ENCODE measurements around the gene RAX.

The RAX gene

DNA sequence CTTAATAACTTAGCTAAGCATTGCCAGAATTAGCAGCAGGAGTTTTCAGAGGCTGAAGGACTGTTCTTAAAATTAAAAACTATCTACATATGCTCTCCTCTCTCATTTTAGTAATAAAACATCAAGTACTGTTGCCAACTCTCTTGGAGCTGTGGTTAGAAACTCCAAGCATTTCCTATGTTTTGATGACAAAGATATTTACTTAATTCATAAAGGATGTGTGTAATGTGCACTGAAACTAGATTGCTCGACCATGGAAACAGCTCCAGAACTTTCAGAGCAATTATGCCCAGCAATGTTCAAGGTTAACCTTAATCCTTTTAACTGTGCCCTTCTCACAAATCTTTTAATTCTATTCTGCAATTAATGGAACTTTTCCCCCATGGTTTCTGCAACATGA, 44.9 kb downstream of the RAX start:
- Histone ChIP-seq H3K27me3 (replicated peaks; ENCODE audit: control insufficient read depth, insufficient read depth, low read length) (no peaks in the 10 kb centered on the region; the same call in 1 of the 2 replicates), H3K4me3 (replicated peaks; ENCODE audit: low read depth, low read length) (no peak overlapping the region), H3K36me3 (ENCODE audit: control insufficient read depth, insufficient read depth, low read length) (no peaks in the 10 kb centered on the region)
- TF ChIP-seq, protein P1, sequence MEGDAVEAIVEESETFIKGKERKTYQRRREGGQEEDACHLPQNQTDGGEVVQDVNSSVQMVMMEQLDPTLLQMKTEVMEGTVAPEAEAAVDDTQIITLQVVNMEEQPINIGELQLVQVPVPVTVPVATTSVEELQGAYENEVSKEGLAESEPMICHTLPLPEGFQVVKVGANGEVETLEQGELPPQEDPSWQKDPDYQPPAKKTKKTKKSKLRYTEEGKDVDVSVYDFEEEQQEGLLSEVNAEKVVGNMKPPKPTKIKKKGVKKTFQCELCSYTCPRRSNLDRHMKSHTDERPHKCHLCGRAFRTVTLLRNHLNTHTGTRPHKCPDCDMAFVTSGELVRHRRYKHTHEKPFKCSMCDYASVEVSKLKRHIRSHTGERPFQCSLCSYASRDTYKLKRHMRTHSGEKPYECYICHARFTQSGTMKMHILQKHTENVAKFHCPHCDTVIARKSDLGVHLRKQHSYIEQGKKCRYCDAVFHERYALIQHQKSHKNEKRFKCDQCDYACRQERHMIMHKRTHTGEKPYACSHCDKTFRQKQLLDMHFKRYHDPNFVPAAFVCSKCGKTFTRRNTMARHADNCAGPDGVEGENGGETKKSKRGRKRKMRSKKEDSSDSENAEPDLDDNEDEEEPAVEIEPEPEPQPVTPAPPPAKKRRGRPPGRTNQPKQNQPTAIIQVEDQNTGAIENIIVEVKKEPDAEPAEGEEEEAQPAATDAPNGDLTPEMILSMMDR (IDR thresholded peaks at IDR 0.05; ENCODE audit: insufficient read depth, low read length, poor library complexity, severe bottlenecking) = no peak
- DNase-seq (ENCODE audit: extremely low read depth, insufficient read length) = no peak

DNA sequence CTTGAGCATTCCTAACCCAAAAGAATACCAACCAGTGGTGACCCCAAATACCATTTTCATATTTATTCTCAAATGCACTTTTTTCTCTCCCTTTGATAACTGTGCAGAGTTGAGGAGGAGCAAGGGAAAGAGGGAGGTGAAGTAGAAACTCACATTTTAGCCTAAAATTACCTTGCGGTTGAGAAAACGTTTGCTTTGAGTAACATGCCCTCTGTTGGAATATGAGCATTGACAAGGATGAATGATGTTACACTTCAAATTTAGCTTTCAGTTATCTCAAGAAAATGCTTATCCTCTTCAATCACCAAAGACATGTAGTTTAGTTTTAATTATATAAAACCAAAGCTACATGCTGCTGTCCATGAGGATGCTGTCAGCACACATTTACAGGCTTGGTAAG, 50.9 kb downstream of the RAX start:
- Histone ChIP-seq H3K36me3 (ENCODE audit: control insufficient read depth, insufficient read depth, low read length) (no peaks in the 10 kb centered on the region), H3K27me3 (replicated peaks; ENCODE audit: control insufficient read depth, insufficient read depth, low read length) (peaks cover 2% of the 10 kb centered on the region), H3K4me3 (replicated peaks; ENCODE audit: low read depth, low read length) (no peak overlapping the region)
- no peak for DNase-seq (ENCODE audit: extremely low read depth, insufficient read length)
- TF ChIP-seq, protein P1 (IDR thresholded peaks at IDR 0.05; ENCODE audit: insufficient read depth, low read length, poor library complexity, severe bottlenecking) = no peak

DNA sequence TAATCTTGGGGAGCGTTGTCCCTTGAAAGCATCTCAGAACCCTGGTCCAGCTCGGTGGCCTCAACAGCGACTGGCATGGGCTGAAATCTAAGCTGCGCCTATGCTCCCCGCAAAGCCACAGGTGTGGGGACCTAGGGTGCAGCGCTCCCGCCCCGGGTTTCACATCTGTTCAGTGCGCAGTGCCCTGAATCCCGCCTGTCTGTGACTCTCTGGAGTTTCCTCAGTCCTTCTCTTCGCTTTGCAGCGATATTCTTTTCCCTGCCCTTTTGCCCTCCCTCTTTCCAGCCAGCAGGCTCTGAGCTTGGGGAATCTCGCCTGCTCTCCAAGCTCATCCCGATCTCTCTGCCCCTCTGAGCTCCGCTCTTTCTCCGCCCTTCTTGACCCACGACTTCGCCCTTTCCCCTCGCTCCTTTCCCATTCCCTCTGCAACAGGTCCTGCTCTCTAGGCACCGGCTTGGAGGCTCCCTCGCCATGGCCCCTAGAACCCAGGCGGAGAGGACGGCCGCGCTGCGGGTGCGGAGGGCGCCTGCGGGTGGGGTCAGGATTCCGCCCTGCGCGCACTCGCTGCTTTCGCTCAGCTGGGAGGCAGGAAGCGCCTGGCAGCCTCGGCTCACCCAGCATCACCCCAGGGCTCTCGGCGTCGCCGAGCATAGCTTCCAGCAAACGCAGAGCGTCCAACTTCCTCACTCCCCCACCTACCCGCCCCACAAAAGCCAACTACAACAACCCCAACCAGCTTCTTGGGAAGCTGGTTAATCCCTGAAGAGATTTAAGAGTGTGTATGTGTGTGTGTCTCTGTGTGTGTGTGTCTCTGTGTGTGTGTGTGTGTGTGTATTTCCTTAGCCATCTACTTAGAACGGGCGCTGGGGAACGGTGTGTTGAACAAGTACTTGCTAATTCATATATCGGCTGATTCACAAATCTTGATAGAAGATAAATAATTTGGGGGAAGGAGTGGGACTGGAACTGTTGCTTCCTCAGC, 52.2 kb downstream of the RAX start:
- H3K4me3 ChIP-seq (replicated peaks; ENCODE audit: low read depth, low read length) = no peak overlapping the region
- peaks cover 2% of the 10 kb centered on the region for H3K27me3 ChIP-seq (replicated peaks; ENCODE audit: control insufficient read depth, insufficient read depth, low read length)
- no peak for DNase-seq (ENCODE audit: extremely low read depth, insufficient read length)
- TF ChIP-seq, protein P1 (IDR thresholded peaks at IDR 0.05; ENCODE audit: insufficient read depth, low read length, poor library complexity, severe bottlenecking) = no peak
- H3K36me3 ChIP-seq (ENCODE audit: control insufficient read depth, insufficient read depth, low read length) = no peaks in the 10 kb centered on the region

DNA sequence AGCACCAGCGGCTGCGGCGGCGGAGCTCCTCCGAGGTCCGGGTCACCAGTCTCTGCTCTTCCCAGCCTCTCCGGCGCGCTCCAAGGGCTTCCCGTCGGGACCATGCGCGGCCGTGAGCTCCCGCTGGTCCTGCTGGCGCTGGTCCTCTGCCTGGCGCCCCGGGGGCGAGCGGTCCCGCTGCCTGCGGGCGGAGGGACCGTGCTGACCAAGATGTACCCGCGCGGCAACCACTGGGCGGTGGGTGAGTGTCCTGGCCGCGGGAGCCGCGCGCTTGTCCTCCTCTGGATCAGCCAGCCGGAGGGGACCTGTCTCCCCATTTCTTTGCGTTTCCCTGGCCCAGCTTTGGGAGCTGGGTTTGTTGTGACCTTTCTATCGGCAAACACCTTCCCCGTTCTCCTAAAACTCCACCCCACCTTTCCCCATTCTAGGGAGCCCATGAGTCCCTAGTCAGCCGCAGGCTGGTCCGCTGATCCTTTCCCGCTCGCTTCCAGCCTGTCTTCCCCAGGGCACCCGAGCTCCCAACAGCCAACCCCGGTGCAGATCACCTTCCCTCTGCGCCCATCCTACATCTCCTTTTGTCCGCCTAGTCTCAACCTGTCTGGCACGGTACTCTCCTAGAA, 53.0 kb downstream of the RAX start:
- Histone ChIP-seq H3K27me3 (replicated peaks; ENCODE audit: control insufficient read depth, insufficient read depth, low read length) (peaks cover 2% of the 10 kb centered on the region), H3K4me3 (replicated peaks; ENCODE audit: low read depth, low read length) (no peak overlapping the region), H3K36me3 (ENCODE audit: control insufficient read depth, insufficient read depth, low read length) (no peaks in the 10 kb centered on the region)
- DNase-seq (ENCODE audit: extremely low read depth, insufficient read length) = no peak
- TF ChIP-seq, protein P1 (IDR thresholded peaks at IDR 0.05; ENCODE audit: insufficient read depth, low read length, poor library complexity, severe bottlenecking) = no peak

DNA sequence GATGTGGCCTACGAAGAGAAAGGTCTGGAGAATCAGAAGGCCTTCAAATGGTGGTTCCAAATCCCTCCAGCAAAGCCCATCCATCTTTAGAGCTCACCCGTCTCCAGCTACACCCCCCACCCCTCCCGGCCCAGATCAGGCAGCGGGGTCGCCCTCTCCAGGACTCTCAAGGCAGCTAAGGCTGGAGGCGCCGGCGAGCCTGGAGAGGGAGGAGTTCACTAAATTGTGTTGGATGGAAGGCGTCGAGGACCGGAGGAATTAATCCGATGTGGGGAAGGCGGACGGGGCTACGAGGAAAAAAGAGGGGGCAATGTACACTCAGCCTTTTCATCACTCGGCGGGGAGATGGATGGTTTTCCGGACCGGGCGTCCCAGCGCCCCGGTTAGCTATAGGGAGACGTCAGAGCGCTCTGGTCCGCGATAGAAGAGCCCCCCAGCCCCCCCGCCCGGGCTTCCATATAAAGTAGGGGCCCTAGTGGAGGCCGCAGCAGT, 53.5 kb downstream of the RAX start, which contains the start of gene GRP:
TSS of gene GRP (plus strand) at position 487 of the 492 bp plus-strand sequence. CDS start 108 bp downstream, outside the sequence.
- DNase-seq (ENCODE audit: extremely low read depth, insufficient read length) = no peak
- Histone ChIP-seq H3K27me3 (replicated peaks; ENCODE audit: control insufficient read depth, insufficient read depth, low read length) (peaks cover 2% of the 10 kb centered on the region), H3K4me3 (replicated peaks; ENCODE audit: low read depth, low read length) (no peak within 1 kb of the TSS), H3K36me3 (ENCODE audit: control insufficient read depth, insufficient read depth, low read length) (no peaks in the 10 kb centered on the region)
- TF ChIP-seq, protein P1 (IDR thresholded peaks at IDR 0.05; ENCODE audit: insufficient read depth, low read length, poor library complexity, severe bottlenecking) = no peak
